HCT116 (cell line): ENCODE data around the gene TBC1D3C. TPM values are rescaled to one million over a fixed set of nuclear protein-coding genes. Genes with fewer than 3 reads are reported as not detected.
A peak's percentile ranks its signal among the peaks of the same experiment; 100 is the strongest.
"Not testable (repeated sequence)": the region's sequence is repeated elsewhere in the genome, so short reads cannot be mapped to it uniquely, and the experiment has no call there.

Experiments used
- ATAC-seq: fragments of 200-7000 bp; cut with Tn5 transposase; 2 replicates; pipeline ENCODE4 v1.9.1; 2020; ENCODE audit warnings: mild to moderate bottlenecking, moderate library complexity
- Bru-seq: library from RNA; stranded (reverse); fragments of 400-500 nt; gene quantifications from one replicate; lab custom pipeline; 2021; lab: Mats Ljungman, UMichigan
- BruChase-seq, 2 experiments: library from RNA; stranded (reverse); fragments of 400-500 nt; gene quantifications; one replicate each; lab custom pipeline; 2021; lab: Mats Ljungman, UMichigan
- BruUV-seq: library from RNA; stranded (reverse); fragments of 400-500 nt; replicated peaks from 2 replicates; lab custom pipeline; 2021; lab: Mats Ljungman, UMichigan
- CTCF ChIA-PET: fragments of 300-600 bp; sonication (Branson Sonifier 250); formaldehyde crosslinking; loops from one replicate; lab custom pipeline; 2021; ENCODE audit warnings: antibody characterized with exemption; lab: Charles Lee
- POLR2A ChIA-PET: fragments of 300-600, 350-600 bp; sonication (Branson Sonifier 250); formaldehyde crosslinking; loops from one replicate; lab custom pipeline; 2021; ENCODE audit warnings: antibody characterized with exemption; lab: Charles Lee
- RAD21 ChIA-PET, 2 experiments: fragments of 300-600 bp; sonication (Branson Sonifier 250); formaldehyde crosslinking; loops; one replicate each; lab custom pipeline; 2023; ENCODE audit warnings: low total read pairs in 2 of 2; ENCODE audit not compliant: uncharacterized antibody in 2 of 2, unreplicated experiment in 2 of 2, low non-redundant PET in 1 of 2; lab: Charles Lee
- DNase-seq: peaks from one replicate; pipeline ENCODE4 v3.0.0-alpha.2; 2010; ENCODE audit warnings: low read depth, low spot score
- H2AFZ ChIP-seq: fragments of 200-600 bp; shearing (Covaris generic), sonication (generic); 2 replicates; pipeline ENCODE4 v1.6.1; 2017; ENCODE audit warnings: low read depth, mixed run types, mixed read lengths, antibody characterized with exemption, low read length; ENCODE audit not compliant: poor library complexity, severe bottlenecking
- H3K27ac ChIP-seq: 2 replicates; pipeline ENCODE4 v1.5.1; 2012; ENCODE audit warnings: low read depth, low read length
- H3K27me3 ChIP-seq: fragments of 200-600 bp; sonication (generic); 2 replicates; pipeline ENCODE4 v1.6.1; 2016; ENCODE audit warnings: mixed run types, low read length, mixed read lengths; ENCODE audit not compliant: insufficient read depth
- H3K36me3 ChIP-seq, 2 experiments: fragments of 200-500 bp in 1 of 2; fragments of 200-600 bp in 1 of 2; sonication (Bioruptor generic) in 1 of 2; sonication (generic) in 1 of 2; 2 replicates each; pipeline versions ENCODE4 v1.5.1 to v1.6.1; 2014 to 2016; ENCODE audit warnings: low read length in 2 of 2, inconsistent platforms in 1 of 2, mixed read lengths in 1 of 2, mixed run types in 1 of 2; ENCODE audit not compliant: insufficient read depth in 2 of 2, control insufficient read depth in 1 of 2
- H3K4me1 ChIP-seq, 2 experiments: fragments of 200-600 bp in 1 of 2; sonication (generic) in 1 of 2; 2 replicates each; pipeline versions ENCODE4 v1.5.1 to v1.6.1; 2012 to 2017; ENCODE audit warnings: low read length in 2 of 2, inconsistent platforms in 1 of 2, mild to moderate bottlenecking in 1 of 2, mixed read lengths in 1 of 2, mixed run types in 1 of 2, moderate library complexity in 1 of 2; ENCODE audit not compliant: insufficient read depth in 2 of 2, control insufficient read depth in 1 of 2
- H3K4me2 ChIP-seq: fragments of 200-600 bp; sonication (generic); 2 replicates; pipeline ENCODE4 v1.6.1; 2017; ENCODE audit warnings: mixed run types, low read length, mixed read lengths
- H3K4me3 ChIP-seq, 2 experiments: fragments of 200-600 bp in 1 of 2; sonication (generic) in 1 of 2; replicated peaks in 1 of 2; 2 replicates each; pipeline ENCODE4 v1.5.1; 2011 to 2016; ENCODE audit warnings: low read length in 2 of 2, control low read depth in 1 of 2, low read depth in 1 of 2, mild to moderate bottlenecking in 1 of 2, mixed read lengths in 1 of 2, mixed run types in 1 of 2
- H3K79me2 ChIP-seq: fragments of 200-600 bp; sonication (generic); 2 replicates; pipeline ENCODE4 v1.6.1; 2017; ENCODE audit warnings: mild to moderate bottlenecking, mixed run types, low read length, moderate library complexity, mixed read lengths; ENCODE audit not compliant: insufficient read depth
- H3K9ac ChIP-seq: fragments of 200-600 bp; sonication (generic); 2 replicates; pipeline ENCODE4 v1.6.1; 2016; ENCODE audit warnings: low read length, mixed read lengths
- H3K9me2 ChIP-seq: fragments of 200-600 bp; sonication (generic), shearing (Covaris generic); 2 replicates; pipeline ENCODE4 v1.6.1; 2017; ENCODE audit warnings: mixed run types, mild to moderate bottlenecking, moderate library complexity; ENCODE audit not compliant: insufficient read depth
- H3K9me3 ChIP-seq, 2 experiments: fragments of 200-500 bp in 1 of 2; fragments of 200-600 bp in 1 of 2; sonication (Bioruptor generic) in 1 of 2; sonication (generic) in 1 of 2; 2 replicates each; pipeline ENCODE4 v1.6.1; 2014 to 2017; ENCODE audit warnings: low read length in 2 of 2, mixed read lengths in 2 of 2, inconsistent platforms in 1 of 2, low read depth in 1 of 2, mild to moderate bottlenecking in 1 of 2, mixed run types in 1 of 2, moderate library complexity in 1 of 2; ENCODE audit not compliant: control insufficient read depth in 1 of 2, insufficient read depth in 1 of 2
- H4K20me1 ChIP-seq: fragments of 200-600 bp; sonication (generic), shearing (Covaris generic); 2 replicates; pipeline ENCODE4 v1.6.1; 2017; ENCODE audit warnings: mixed run types, mild to moderate bottlenecking, moderate library complexity; ENCODE audit not compliant: insufficient read depth
- intact Hi-C: fragments of 100-400 bp; cut with micrococcal nuclease; formaldehyde crosslinking; loops from 2 replicates; pipeline ENCODE4 v1.10.0; 2022
- long read RNA-seq: library from polyadenylated mRNA; unstranded; transcript quantifications from one replicate; pipeline ENCODE4 v2.0.0, GENCODE V29; 2021; ENCODE audit not compliant: unreplicated experiment
- polyA plus RNA-seq: library from polyadenylated mRNA; unstranded; fragments of >200 nt; gene quantifications from 2 replicates; pipeline ENCODE4 v1.2.1, GENCODE V29; 2012; ENCODE audit warnings: missing spikeins
- total RNA-seq: library from RNA; stranded (reverse); gene quantifications from one replicate; pipeline ENCODE4 v1.2.1, GENCODE V29; 2021; ENCODE audit not compliant: unreplicated experiment

Gene TBC1D3C
- total RNA-seq (0.22 TPM), Bru-seq, nascent RNA (not detected), BruChase-seq, experiment 1, labeled RNA remaining after a 6-hour chase (not detected), BruChase-seq, experiment 2, labeled RNA remaining after a 2-hour chase (not detected)
- 0.07 and 0.09 TPM in 2 replicates for polyA plus RNA-seq
- long read RNA-seq, result 0 reads

DNA sequence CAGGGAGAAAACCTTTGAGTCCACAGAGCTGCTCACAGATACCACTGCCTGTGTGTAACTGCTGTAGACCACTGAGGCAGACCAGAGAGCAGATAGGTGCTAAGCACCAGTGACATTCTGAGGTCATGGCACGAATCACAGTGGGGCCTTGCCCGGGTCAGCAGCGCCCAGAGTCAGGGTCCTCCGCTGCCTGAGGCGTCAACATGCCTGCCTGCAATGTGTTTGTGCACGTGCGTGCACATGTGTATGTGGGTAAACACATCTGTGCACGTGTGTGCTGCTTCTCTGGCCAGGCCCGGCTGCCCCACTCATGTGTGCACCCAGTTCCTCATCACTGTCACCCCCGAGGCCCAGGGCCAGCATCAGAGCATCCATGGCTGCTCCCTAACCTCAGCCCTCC, at the start of gene TBC1D3C:
Gene TBC1D3C (minus strand): TSS at position 101 of the 400 bp plus-strand sequence. CDS start 1,568 bp downstream, outside the sequence.
- POLR2A ChIA-PET, DNase-seq: not testable (repeated sequence)

GRCh38 chr17:38099262-38099661, 30.8 kb upstream of the TBC1D3C start:
- H3K9ac ChIP-seq, H3K4me2 ChIP-seq, H3K79me2 ChIP-seq, H3K9me2 ChIP-seq, H3K9me3 ChIP-seq, H4K20me1 ChIP-seq, BruUV-seq, ATAC-seq, DNase-seq, H3K4me1 ChIP-seq, H2AFZ ChIP-seq, intact Hi-C loops, H3K36me3 ChIP-seq, H3K27ac ChIP-seq, RAD21 ChIA-PET, H3K27me3 ChIP-seq, POLR2A ChIA-PET, CTCF ChIA-PET, H3K4me3 ChIP-seq: not testable (repeated sequence)

More for the DNA sequence above, at the start of gene TBC1D3C:
- H3K9ac ChIP-seq, H3K4me2 ChIP-seq, H3K4me3 ChIP-seq, ATAC-seq, CTCF ChIA-PET, H3K4me1 ChIP-seq, H3K36me3 ChIP-seq, RAD21 ChIA-PET, H3K27me3 ChIP-seq, H4K20me1 ChIP-seq, H3K79me2 ChIP-seq, H2AFZ ChIP-seq, H3K9me2 ChIP-seq, intact Hi-C loops, H3K27ac ChIP-seq, BruUV-seq, H3K9me3 ChIP-seq: not testable (repeated sequence)

DNA sequence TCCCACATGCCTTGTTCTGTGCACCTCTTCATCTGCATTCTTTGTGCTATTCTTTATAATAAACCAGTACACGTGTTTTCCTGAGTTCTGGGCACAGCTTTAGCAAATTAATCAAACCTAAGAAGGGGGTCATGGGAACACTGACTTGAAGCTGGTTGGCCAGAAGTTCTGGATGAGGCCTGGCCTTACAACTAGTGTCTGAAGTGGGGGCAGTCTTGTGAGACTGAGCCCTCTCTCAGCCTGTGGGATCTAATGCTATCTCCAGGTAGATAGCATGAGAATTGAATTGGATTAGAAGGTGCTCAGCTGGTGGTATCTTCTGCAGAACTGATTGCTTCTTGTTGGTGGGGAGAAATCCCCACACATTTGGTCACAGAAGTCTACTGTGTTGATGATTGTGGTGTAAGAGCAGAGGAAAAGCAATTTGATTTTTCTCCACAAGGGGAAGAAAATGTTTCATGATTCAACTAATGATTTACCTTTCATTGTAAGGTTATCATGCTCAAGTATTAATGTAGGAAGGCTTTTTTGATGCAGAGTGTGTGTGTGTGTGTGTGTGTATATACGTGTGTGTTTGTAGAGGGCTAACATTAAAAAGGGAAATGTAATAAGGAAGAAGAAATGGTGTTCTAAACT, 25.7 kb upstream of the TBC1D3C start:
- H4K20me1 ChIP-seq, H3K4me3 ChIP-seq, H3K9me3 ChIP-seq, H3K27me3 ChIP-seq, DNase-seq, H3K79me2 ChIP-seq, H3K4me2 ChIP-seq, H3K9me2 ChIP-seq, H3K27ac ChIP-seq, intact Hi-C loops, POLR2A ChIA-PET, CTCF ChIA-PET, BruUV-seq, H3K36me3 ChIP-seq, RAD21 ChIA-PET, H3K4me1 ChIP-seq, H2AFZ ChIP-seq, H3K9ac ChIP-seq: not testable (repeated sequence)
- peak; percentile 65 for ATAC-seq

DNA sequence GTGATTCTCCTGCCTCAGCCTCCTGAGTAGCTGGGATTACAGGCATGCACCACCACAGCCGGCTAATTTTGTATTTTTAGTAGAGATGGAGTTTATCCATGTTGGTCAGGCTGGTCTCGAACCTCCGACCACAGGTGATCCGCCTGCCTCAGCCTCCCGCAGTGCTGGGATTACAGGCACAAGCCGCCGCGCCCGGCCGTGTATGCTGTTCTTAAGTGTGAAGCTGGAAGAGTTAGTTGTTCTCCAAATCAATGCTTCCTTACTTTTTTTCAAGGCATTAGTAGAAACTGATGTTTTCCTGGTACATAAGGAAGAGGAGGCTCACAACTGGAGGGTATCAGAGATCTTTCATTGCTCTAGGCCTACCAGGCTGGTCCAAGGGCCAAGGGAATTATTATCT, 19.7 kb upstream of the TBC1D3C start:
- RAD21 ChIA-PET, CTCF ChIA-PET, POLR2A ChIA-PET, H3K36me3 ChIP-seq, H4K20me1 ChIP-seq, H3K4me2 ChIP-seq, H3K4me1 ChIP-seq, H3K9ac ChIP-seq, H3K9me3 ChIP-seq, H3K79me2 ChIP-seq, DNase-seq, H3K27ac ChIP-seq, H2AFZ ChIP-seq, H3K4me3 ChIP-seq, intact Hi-C loops, ATAC-seq, H3K9me2 ChIP-seq, H3K27me3 ChIP-seq, BruUV-seq: not testable (repeated sequence)
